HFF-Myc (cell line): ENCODE measurements around the gene ADD2.

Experiments
- DNase-seq: peaks from one replicate; pipeline ENCODE4 v3.0.0-alpha.2; 2011; ENCODE audit warnings: low read depth; ENCODE audit errors: extremely low read depth
- H3K4me3 ChIP-seq: replicated peaks from 2 replicates; pipeline ENCODE4 v1.5.1; 2011; ENCODE audit warnings: low read depth, mild to moderate bottlenecking, control low read depth, low read length
- TF ChIP-seq, protein P1 (sequence below): IDR thresholded peaks from 2 replicates; pipeline ENCODE4 v1.5.1; 2012; ENCODE audit warnings: mild to moderate bottlenecking, low read depth, low read length, control low read depth; ENCODE audit errors: missing control alignments

Gene ADD2

GRCh38 chr2:70647873-70648481 lies 120.0 kb downstream of the ADD2 start:
- TF ChIP-seq, protein P1, sequence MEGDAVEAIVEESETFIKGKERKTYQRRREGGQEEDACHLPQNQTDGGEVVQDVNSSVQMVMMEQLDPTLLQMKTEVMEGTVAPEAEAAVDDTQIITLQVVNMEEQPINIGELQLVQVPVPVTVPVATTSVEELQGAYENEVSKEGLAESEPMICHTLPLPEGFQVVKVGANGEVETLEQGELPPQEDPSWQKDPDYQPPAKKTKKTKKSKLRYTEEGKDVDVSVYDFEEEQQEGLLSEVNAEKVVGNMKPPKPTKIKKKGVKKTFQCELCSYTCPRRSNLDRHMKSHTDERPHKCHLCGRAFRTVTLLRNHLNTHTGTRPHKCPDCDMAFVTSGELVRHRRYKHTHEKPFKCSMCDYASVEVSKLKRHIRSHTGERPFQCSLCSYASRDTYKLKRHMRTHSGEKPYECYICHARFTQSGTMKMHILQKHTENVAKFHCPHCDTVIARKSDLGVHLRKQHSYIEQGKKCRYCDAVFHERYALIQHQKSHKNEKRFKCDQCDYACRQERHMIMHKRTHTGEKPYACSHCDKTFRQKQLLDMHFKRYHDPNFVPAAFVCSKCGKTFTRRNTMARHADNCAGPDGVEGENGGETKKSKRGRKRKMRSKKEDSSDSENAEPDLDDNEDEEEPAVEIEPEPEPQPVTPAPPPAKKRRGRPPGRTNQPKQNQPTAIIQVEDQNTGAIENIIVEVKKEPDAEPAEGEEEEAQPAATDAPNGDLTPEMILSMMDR, result peak; percentile 99
- peak; percentile 33 for DNase-seq
- no peak overlapping the region for H3K4me3 ChIP-seq

GRCh38 chr2:70646420-70646818 lies 121.6 kb downstream of the ADD2 start:
- TF ChIP-seq, protein P1, result no peak
- no peak overlapping the region for H3K4me3 ChIP-seq
- no peak for DNase-seq

- no peak for DNase-seq
- H3K4me3 ChIP-seq, result no peak overlapping the region
- TF ChIP-seq, protein P1, result no peak
Observed at GRCh38 chr2:70645733-70646419, 122.1 kb downstream of the ADD2 start.

- no peak for DNase-seq
- TF ChIP-seq, protein P1, result peak; percentile 51
- H3K4me3 ChIP-seq, result no peak overlapping the region
Observed at GRCh38 chr2:70643715-70644114, 124.3 kb downstream of the ADD2 start.

DNA sequence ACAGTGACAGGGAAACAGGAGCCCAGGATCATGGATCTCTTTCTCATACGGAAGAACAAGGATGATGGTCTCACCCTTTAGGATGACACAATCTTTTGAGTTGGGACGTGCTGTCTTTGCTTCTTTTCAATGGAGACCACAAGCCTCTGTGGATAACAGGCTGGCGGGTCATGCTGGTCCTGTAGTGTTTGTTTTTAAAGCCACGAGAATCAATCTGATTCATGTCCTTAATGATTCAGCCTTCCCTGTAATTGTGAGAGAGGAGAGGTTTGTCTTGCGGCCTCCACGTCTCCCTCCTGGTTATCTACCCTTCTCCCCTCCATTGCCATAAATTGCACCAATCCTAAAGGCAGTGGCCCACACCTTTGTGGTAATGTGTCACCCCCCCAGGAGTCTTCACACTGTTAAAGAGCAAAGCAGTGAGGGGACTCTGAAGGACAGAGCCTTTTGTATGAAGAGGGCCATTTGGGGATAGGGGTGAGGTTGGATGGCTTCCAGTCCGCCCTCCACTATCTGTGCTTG lies 126.7 kb downstream of the ADD2 start:
- H3K4me3 ChIP-seq, result no peak overlapping the region
- TF ChIP-seq, protein P1, result no peak
- DNase-seq, result no peak

- TF ChIP-seq, protein P1, result no peak
- no peak overlapping the region for H3K4me3 ChIP-seq
- DNase-seq, result no peak
Observed at GRCh38 chr2:70639841-70640436, 128.1 kb downstream of the ADD2 start.
